GM18519 (cell line): ENCODE results near the gene SNAPC4.
"Not testable (repeated sequence)": the region's sequence is repeated elsewhere in the genome, so short reads cannot be mapped to it uniquely, and the experiment has no call there.

Source experiments
- ATAC-seq: cut with Tn5 transposase; IDR thresholded peaks from one replicate; pipeline ENCODE4 v1.9.1; 2021; ENCODE audit warnings: mild to moderate bottlenecking, moderate library complexity; ENCODE audit not compliant: unreplicated experiment, low FRiP score

The SNAPC4 gene

DNA sequence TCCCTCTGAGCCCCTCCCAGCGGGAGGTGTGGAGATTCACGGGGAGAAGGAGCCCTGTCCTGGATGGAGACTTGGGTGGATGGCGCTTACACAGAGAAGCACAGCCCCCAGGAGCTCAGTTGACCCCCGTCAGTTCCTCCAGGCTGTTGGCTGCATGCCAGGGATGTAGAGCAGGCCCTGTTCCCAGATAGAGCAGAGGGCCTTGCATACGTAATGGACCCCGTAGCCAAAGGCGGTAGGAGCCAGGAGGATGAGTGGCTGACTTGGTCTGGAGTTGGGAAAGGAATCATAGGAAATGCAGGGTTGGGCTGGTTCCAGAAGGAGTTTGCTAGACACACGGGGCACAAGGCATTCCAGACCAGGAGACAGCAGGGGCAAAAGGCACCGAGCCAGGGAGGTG is 13.0 kb upstream of the SNAPC4 start:
- no peak for ATAC-seq

DNA sequence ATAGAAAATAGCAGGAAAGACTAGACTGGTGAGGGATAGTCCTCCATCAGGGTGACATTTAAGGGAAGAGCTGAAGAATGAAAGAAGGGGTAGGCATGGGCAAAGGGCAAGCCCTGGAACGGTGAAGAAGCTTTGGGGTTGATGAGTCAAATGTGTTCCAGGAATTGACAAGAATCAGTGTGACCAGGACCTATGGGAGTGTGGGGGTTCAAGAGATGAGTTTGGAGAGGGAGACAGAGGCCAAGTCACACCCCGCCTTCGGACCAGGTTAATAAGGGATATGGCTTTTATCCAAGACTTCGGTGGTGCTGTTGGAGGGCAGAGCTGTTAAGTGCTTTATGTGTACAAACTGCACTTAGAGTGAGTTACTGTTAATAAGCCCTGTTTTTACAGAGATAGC is 11.4 kb upstream of the SNAPC4 start:
- ATAC-seq, result no peak

DNA sequence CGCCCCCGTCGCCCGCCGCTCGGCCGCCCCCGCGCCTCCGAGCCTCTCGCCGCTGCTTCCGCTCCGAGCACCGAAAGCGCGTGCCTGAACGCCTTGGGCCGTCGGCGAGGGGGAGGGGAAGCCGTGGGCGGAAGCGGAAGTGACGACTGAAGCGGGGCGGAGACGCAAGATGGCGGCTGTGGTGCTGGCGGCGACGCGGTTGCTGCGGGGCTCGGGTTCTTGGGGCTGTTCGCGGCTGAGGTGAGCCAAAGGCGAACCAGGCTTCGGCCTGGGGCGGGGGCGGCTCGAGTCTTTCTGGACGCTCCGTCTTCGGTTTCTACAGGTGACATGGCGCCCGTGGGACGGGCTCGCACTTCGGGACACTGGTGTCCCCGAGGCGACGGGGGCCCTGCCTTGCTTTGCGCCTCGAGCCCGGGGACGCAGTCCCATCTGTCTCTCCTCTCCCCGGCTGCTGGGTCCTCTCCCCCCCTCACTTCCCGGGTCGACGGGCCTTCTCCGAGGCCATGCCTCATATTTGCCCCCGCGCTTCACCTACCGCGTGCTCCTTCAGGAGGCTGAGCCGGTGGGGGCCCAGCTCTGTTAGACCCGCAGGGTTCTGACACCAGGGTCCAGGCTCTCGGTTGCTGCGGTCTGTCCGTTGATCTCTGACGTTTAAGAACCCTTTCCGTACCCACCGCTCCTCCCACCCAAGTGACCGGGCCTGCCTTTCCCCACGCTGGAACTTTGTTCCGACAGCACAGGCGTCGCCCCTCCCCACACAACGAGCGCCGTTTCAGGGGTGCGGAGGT is 10.7 kb upstream of the SNAPC4 start, which contains the start of the genes ENTR1 and PMPCA:
Gene ENTR1, minus strand, starts transcription at position 115 of the 788 bp plus-strand sequence. CDS start 217 bp downstream, outside the sequence.
Gene PMPCA, plus strand, starts transcription at position 159 of the 788 bp plus-strand sequence. Its CDS starts 11 bp downstream, at position 170.
- peak; percentile 47 for ATAC-seq

DNA sequence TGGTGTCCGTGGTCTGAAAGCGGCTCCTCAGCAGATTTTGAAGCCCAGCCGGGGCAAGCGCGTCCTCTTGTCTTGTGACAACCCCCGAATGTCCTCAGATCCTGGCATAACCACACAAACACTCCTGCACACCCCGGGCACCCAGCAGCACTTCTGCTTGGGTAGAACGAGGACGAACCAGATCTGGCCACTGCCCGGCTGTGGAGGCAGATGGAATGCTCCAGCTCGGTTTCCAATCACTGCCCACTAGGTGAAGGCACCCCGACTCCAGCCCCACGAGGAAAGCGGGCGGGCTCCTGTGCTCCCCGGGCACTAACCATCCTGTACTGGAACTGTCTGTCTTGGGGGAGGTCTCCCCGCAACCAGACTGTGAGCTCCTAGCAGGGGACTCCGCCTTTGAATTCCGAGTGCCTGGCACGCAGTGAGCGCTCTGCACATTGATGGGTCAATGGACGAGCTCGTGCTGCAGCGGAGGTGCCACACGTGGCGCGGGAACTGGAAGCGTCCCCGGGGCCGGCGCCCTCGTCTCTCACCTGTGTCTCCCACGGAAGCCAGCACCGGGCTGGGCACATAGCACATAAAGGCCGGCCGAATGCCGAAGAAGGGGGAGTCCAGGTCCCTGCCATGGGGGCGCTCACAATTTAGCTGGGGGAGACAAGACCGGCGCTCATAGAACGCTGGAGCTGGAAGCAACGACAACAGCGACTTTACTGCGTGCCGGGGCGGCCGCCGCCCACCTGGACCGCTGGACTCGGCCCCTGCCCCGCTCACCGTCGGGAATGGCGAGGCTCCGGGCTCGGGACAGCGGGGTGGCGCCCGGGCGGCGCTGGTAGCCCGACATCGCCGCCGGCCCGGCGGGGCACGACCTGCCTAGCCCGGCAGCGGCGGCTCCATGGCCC is 9.8 kb upstream of the SNAPC4 start:
- ATAC-seq, result peak; percentile 7

DNA sequence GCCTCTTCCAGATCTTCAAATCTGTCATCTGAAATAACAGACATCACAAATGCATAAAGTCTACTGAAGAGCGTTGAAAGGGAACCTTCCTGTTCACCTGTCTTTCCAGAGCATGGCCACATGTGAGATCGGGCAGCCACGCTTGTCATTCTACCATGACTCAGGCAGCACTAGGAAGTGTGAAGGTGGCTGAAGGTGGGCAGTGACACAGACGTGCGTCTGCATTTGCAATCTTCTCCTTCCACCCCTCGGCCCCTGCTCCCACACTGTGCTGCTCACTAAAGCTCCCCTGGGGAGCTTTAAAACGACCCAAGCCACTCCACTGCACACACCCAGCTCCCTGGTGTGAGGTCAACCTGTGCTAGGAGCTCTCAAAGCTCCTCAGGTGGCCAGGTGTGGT is 7.9 kb upstream of the SNAPC4 start:
- ATAC-seq, result no peak

DNA sequence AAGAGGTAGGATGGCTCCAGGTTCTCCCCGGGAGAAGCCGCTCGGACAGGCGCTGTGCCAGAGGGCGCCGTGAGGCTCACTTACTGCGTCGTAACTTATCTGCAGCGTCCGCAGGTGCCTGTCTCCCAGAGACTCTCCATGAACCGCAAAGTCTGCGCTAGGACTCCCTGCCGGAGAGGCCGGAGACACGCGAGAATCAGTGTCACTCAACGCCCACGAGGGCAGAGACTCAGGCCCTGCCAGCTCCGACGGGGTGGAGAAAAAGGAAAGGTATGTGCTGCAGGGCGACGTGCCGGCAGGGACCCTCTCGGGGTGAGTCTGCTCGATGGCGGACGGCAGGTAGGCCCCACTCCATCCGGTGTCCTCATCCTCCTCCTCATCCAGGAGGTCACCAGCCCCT is 7.1 kb upstream of the SNAPC4 start:
- ATAC-seq, result not testable (repeated sequence)

DNA sequence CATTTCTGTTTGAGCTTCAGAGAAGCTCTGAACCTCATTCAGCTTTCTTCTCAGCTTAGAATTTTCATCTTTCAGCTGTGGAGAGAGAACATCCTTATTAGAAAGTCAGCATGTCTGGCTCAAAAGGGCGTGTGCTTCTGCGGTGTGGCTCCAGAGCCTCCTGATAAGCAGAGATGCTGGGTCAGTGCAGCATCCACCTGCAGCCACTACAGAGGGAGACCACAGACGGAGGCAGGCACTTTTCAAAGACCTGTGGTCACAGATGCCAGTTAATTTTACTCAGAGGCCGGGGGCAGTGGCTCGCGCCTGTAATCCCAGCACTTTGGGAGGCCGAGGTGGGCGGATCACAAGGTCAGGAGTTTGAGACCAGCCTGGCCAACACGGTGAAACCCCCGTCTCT is 5.9 kb upstream of the SNAPC4 start:
- ATAC-seq, result not testable (repeated sequence)

DNA sequence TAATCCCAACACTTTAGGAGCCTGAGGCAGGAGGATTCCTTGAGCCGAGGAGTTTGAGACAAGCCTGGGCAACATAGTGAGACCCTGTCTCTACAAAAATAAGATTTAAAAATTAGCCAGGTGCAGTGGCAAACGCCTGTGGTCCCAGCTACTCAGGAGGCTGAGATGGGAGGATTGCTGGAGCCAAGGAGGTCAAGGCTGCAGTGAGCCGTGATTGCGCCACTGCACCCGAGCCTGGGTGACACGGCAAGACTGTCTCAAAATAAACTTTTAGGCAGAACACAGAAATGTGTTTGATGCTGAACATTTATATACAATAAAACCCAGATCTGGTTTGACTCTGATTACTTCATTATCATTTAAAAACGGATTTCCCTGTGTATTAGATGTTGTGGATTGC is 5.5 kb upstream of the SNAPC4 start:
- no peak for ATAC-seq

DNA sequence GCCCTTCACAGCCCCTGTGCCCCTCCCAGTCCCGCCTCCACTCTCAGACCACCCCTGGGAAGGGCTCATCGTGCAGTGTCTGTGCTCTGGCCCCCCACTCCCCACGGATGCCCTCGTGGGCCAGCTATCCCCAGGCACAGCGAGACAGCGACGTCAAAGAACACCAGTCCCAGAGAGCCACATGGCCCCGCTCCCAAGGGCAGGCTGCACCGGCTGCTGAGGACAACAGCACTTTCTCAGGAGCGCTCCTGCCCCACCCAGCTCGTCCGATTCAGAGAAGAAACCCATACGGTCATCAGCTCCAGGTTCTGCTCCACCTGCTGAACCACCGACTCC is 4.8 kb upstream of the SNAPC4 start:
- no peak for ATAC-seq

DNA sequence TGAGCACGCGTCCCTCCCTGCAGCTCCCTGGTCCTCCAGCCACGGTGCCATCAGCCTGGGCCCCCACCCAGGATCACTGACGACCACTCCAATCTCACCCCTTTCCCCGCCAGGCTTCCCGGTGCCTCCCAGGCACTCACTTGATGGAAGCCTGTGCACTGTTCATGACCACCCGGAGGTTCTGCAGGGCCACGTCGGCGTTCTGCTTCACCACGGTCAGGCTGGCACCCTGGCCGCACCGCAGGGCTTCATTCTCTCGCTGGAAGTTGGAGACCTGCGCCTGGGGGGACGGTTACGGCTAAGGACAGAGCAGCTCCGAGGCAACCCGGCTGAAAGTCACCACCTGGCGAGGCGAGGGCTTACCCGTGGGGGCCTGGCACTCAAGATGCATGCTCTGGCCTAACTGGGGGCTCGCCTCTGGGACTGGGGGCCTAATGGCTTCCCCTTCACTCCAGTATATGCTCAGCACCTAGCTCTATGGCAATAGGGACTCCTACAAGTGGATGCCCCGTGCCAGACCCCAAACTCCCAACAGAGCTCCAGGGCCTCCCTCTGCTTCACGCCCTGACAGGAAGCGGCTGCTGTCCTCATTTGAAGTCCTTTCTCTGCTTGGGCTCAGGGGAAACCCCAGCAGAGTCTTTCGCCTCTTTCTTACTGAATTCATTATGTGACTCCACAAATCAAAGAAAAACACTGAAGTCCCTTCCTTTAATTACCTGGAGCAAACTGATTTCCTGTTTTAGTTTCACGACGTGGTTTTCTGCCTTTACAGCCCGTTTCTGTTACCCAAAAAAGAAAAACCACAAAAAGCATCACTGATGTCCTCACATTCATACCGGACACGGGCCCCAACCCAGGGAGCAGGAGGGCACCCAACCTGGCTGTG is 4.2 kb upstream of the SNAPC4 start:
- ATAC-seq, result no peak

DNA sequence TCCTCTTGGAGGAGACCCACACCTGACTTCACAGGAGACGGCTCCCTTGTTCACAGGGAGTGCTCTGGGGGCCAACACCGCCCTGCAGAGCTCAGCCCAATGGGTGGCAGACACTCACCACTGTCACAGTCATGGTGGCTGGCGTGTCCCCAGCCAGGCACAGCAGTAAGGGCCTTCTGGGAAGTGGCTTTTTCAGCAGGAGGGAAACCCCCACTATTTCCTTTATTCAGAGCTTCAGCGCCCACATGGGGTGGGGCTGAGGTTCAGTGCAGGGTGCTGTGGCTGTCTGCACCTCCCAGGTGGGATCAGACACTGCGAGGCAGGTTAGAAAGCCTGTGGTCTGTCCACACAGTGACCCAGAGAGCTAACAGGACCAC is 3.6 kb upstream of the SNAPC4 start:
- no peak for ATAC-seq

DNA sequence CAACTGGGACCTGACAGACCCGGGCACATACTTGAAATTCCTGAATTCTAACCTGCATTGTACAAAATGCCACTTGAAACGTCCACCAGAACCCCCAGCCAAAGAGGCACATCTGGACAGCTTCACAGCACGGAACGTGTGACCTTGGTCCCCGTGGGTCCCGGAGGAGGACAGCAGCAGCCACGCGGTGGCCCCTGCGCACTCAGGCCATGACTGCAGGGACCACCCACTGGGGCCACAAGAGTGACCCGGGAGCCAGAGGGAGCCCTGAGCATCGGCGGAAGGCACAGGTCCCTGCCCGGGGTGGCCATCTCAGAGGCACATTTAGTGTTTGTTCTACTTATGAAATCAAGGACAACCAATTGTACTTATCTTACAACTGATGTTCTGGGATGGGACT is 2.1 kb upstream of the SNAPC4 start:
- ATAC-seq, result no peak

DNA sequence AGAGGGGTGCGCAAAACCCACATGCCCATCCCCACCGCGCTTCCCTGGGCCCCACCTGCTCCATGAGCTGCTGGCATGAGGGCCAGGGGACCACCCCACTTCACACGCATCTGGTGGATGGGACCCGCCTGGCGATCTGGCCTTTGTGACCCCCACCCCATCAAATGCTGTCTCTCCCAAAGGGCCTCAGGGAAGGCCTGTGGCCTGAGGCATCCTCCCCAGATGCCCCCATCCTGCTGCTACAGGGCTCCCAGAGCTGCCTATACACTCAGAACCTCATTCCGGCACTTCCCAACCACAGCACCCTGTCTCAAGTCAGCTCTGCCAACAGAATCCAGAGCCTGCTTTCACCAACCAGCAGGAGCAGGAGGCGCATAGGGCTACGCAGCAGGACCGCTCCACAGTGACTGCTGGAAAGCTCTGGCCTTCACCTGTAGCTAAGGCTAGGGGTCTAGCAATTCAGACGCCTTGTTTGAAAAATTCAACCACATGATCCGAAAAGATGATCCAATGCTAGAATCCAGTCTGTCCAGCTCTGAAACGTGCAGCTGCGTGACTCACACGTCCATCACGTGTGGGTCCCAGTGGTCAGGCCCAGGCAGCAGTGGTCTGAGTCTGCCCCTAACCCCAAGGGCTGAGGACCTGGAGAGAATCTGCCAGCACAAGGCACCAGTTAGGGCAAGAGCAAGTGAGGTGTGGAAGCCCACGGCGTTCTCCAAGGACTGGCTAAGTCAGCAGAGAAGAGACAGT is 1.4 kb upstream of the SNAPC4 start:
- ATAC-seq, result no peak

DNA sequence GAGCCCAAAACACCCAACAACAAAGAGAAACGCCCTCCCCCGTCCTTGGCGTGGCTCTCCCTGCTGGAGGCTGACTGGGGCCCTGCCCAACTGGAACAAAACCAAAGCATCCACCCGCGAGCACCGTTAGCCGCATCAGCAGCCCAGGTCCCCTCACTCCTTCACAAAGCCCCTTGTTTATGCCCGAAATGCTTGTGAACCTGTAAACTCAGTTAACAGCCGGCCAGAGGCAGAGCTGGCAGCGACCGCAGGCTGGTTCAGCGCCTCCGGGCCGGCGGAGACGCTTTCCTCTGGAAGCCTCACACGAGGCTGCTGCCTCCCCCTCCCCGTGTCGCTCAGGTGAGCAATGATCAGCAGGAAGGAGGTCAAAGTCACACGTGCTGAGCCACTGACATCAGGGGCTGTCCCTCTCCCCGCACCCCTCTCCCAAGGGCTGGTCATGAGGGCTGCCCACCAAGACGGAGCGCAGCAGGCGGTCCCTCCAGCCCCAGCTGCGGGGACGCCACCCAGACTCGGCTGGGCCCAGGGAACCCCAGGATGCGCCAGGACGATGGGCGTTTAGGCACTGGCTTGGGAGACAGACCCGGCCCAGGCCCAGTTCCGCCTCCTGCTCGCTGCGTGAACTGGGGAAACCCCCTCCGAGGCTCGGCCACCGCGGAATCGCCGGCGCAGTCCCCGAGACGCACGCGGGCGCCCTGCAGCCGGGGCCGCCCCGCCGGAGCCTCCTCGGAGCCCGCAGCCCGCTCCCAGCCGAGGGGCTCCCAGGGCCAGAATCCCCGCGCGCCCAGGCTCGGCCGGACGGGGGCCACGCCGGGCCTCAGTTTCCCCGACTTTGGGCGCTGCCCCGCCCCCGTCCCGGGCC is 563 bp downstream of the SNAPC4 start:
- peak; percentile 19 for ATAC-seq

DNA sequence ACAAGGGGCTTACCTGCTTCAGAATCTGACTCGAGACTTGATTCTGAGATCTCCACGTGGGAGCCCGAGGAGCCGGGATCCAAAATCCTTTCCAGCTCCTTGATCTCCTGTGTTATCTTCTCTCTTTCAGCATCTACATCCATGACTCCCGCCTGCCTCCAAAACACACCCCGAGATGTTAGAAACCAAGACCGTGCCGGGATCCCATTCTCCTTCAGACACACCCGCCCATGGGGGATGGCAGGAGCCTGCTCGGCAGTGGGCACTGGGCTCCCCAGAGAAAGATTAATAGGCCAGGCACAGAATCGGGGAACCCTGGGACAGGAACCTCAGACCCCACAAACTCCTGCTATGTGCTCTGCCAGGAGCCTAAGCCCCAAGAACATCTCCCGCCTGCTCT is 1.7 kb downstream of the SNAPC4 start:
- ATAC-seq, result no peak

DNA sequence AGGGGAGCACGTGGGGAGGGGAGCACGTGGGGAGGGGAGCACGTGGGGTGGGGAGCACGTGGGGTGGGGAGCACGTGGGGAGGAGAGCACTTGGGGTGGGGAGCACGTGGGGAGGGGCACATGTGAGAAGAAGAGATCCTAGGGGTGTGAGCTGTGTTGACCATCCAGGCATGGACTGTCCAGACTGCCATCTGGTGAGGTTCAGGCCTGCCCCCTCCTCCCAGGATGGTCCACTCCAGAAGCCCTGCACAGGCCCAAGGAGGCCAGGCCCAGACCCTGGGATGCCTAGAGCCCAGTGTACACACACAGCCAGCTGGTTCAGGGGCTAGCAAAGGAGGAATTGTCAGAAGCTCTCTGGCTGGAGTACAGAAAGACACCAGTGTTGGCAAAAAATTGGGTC is 2.3 kb downstream of the SNAPC4 start:
- no peak for ATAC-seq

DNA sequence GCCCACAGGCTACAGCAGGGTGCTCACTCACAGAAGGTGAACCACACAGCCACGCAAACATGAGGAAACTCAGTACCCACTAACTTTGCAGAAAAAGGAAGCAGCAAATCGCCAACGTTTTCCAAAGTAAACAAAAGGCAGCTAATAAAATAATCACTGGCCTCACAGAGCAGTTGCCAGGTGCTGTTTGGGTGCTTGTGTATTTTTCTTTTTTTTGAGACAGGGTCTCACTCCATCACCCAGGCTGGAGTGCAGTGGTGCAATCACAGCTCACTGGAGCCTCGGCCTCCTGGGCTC is 3.8 kb downstream of the SNAPC4 start:
- ATAC-seq, result no peak

DNA sequence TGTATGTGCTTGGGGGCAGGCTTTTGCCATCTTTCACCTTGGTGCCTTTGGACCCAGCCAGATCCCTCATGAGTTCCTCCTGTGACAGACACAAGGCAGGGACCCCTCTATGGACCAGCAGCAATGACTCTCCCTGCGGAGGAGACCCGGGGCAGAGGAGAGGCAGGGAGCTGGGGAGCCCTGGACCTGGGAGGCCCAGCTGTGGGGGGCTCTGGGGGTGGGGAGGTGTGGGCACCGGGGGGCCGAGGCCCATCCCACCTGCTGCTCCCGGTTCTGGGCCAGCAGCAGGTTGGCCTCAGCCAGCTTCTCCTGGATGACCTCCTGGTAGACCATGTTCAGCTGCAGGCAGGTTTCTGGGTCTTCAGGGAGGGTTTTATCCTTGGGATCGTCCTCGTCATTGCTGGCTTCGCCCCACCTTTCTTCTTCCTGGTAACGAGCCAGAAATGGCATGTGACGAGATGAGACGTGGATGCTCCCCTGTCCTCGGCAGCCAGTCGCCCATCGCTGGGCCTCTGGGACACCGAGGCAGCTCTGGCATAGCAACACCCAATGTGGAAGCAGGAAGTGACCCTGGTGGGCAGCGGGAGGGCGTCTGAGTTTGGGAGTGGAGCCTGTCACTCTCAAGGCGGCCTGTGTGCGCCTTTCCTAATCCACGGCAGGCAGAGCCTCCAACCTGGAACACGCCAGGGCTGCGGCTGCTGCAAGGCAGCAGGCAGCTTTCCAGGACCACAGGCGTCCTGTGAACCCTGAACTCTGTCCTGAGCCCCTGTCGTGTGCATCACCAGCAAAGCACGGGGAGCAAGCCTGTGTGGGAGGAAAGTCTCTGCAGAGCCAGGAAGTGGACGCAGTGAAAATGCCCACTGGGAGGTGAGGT is 4.4 kb downstream of the SNAPC4 start:
- ATAC-seq, result no peak
